ENCODE results near the gene EHMT1.

DNA sequence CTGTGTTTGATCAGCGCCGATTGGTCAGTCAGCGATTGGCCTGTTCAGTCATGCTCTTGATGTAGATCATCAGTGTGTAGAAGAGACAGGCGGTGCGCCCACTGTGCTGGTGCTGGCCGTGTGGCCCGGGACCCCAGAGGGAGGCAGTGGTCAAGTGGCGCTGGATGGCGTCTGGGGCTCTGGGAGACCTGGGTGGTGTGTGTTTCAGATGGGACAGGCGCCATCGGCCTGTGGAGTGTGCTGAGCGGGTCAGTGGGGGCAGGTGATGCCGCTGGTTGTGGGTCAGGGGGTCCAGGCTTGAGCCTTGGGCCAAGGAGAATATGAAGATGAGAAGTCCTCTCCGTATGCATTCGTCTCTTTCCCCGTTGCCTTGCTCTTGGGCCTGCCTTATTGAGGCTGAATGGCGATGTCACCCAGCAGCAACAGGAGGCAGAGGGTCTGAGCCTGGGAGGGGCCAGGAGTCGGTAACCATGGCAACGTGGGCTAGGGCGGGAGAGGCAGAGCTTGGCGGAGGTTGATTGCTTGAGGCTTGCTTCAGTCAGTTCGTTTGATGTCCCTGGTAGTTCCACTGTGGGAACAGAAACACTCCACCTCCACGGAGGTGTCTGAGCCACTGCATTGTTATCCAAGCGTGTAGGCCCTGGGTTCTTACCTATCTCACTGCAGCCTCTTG, 141.0 kb downstream of the EHMT1 start:
- TF ChIP-seq, protein P1, sequence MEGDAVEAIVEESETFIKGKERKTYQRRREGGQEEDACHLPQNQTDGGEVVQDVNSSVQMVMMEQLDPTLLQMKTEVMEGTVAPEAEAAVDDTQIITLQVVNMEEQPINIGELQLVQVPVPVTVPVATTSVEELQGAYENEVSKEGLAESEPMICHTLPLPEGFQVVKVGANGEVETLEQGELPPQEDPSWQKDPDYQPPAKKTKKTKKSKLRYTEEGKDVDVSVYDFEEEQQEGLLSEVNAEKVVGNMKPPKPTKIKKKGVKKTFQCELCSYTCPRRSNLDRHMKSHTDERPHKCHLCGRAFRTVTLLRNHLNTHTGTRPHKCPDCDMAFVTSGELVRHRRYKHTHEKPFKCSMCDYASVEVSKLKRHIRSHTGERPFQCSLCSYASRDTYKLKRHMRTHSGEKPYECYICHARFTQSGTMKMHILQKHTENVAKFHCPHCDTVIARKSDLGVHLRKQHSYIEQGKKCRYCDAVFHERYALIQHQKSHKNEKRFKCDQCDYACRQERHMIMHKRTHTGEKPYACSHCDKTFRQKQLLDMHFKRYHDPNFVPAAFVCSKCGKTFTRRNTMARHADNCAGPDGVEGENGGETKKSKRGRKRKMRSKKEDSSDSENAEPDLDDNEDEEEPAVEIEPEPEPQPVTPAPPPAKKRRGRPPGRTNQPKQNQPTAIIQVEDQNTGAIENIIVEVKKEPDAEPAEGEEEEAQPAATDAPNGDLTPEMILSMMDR (conservative IDR thresholded peaks at IDR 0.05; ENCODE audit: low read length), result no peak
- TF ChIP-seq EZH2phosphoT487 (IDR thresholded peaks at IDR 0.05; ENCODE audit: borderline replicate concordance, low read depth, low read length), result no peak
